ENCODE results near the gene HNF1B. TPM values are rescaled to one million over a fixed set of nuclear protein-coding genes. Genes with fewer than 3 reads are reported as not detected.

HNF1B gene
- polyA plus RNA-seq, 1 of the 3 experiments (the other 2 are of a cell fraction), result not detected

DNA sequence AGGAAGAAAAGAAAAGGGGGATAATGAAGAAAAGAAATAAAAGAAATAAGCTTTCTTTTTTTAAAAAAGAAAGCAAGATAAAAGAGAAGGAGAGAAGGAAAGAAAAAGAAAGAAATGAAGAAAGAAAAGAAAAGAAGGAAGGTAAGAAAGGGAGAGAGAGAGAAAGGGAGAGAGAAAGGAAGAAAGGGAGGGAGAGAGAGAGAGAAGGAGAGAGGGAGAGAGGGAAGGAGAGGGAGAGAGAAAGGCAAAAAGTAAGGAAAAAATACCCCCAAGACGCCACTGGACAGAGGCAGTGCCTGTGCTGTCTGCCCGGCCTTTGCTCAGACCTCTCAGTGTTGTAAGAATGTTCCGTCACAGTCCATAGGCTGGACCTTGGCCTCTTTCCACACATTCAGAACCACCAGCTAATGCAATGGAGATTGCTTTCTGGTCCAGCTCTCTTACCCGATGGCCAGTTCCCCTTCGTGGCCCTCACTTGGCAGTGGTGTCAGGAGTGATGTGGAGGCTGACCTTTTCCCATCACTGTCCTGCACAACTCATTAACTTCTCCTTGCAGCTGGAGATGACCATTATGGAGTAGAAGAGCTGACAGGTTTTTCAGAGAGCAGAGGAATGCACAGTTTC lies 14.3 kb upstream of the HNF1B start:
- no peak for DNase-seq
- Histone ChIP-seq H3K9me3 (no peaks in the 10 kb centered on the region), H2AFZ (ENCODE audit: low read depth) (no peak overlapping the region), H3K4me3 (ENCODE audit: low read depth in 2 of 2, low read length in 1 of 2) (no peak overlapping the region), H3K4me1 (ENCODE audit: control insufficient read depth in 1 of 2, insufficient read depth in 2 of 2, low read depth in 1 of 2, low read length in 1 of 2) (no peaks in the 10 kb centered on the region), H3K4me2 (no peak overlapping the region), H3K79me2 (ENCODE audit: insufficient read depth) (no peaks in the 10 kb centered on the region), H3K9me2 (no peaks in the 10 kb centered on the region), H3K27me3 (ENCODE audit: insufficient read depth) (no peaks in the 10 kb centered on the region), H3K9ac (no peak overlapping the region), H4K20me1 (ENCODE audit: insufficient read depth) (no peaks in the 10 kb centered on the region), H3F3A (replicated peaks; ENCODE audit: insufficient read depth) (no peaks in the 10 kb centered on the region), H3K27ac (ENCODE audit: low read depth in 2 of 2, low read length in 1 of 2) (no peak overlapping the region), H3K36me3 (replicated peaks in 1 of 2; ENCODE audit: control insufficient read depth in 1 of 2, insufficient read depth in 2 of 2, low read length in 1 of 2) (no peaks in the 10 kb centered on the region)
- CTCF ChIA-PET, result interaction anchor here (0.9 kb wide), 1 partner anchor 12 kb away, joined by 3 read pairs; no protein-coding TSS in a partner anchor
- no peak for TF ChIP-seq NRF1 (IDR thresholded peaks at IDR 0.05; ENCODE audit: low read depth, low read length)
- TF ChIP-seq CHD2 (IDR thresholded peaks at IDR 0.05; ENCODE audit: low read length, partially characterized antibody), result no peak
- TF ChIP-seq FOXM1 (IDR thresholded peaks at IDR 0.05; ENCODE audit: low read depth), result no peak
- TF ChIP-seq POLR2AphosphoS5 (IDR thresholded peaks at IDR 0.05; ENCODE audit: low read depth, low read length), result no peak
- TF ChIP-seq RCOR1 (IDR thresholded peaks at IDR 0.05; ENCODE audit: low read length), result no peak
- no peak for TF ChIP-seq TEAD4 (IDR thresholded peaks at IDR 0.05; ENCODE audit: borderline replicate concordance, insufficient read depth)
- TF ChIP-seq, protein P1, sequence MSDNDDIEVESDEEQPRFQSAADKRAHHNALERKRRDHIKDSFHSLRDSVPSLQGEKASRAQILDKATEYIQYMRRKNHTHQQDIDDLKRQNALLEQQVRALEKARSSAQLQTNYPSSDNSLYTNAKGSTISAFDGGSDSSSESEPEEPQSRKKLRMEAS (IDR thresholded peaks at IDR 0.05; ENCODE audit: low read depth), result no peak
- no peak for TF ChIP-seq GATA2 (CRISPR knock-in tag; IDR thresholded peaks at IDR 0.05)
- TF ChIP-seq, protein P2, sequence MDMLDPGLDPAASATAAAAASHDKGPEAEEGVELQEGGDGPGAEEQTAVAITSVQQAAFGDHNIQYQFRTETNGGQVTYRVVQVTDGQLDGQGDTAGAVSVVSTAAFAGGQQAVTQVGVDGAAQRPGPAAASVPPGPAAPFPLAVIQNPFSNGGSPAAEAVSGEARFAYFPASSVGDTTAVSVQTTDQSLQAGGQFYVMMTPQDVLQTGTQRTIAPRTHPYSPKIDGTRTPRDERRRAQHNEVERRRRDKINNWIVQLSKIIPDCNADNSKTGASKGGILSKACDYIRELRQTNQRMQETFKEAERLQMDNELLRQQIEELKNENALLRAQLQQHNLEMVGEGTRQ (IDR thresholded peaks at IDR 0.05; ENCODE audit: borderline replicate concordance, low read depth, low read length), result no peak
- no peak for TF ChIP-seq NFIC (IDR thresholded peaks at IDR 0.05; ENCODE audit: borderline replicate concordance)
- POLR2A ChIA-PET, result no interaction called here
- WGBS (ENCODE audit: low lambda C conversion rate), result 48% methylated on average over 5 of the region's 5 CpGs

DNA sequence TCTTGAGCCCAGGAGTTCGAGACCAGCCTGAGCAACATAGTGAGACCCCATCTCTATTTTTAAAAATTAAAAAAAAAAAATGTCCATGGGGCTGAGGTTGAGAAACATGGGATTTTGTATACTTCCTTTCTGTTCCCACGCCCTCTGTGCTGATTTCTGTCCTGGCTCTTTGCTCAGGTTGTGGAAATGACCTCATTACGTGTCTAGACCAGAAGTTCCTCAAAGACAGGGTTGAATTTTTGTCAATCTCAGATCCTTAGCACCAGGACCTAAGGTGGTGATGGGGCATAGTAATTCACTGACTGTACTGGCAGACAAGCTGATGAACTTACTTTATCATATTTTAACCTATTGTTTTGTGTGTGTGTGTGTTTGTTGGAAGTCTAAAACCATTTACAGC lies 11.2 kb upstream of the HNF1B start:
- CTCF ChIA-PET, result no interaction called here

More for the DNA sequence above, 11.2 kb upstream of the HNF1B start:
- H3K9me2 ChIP-seq, result no peaks in the 10 kb centered on the region
- TF ChIP-seq JUND (IDR thresholded peaks at IDR 0.05), result no peak
- TF ChIP-seq SIN3A (IDR thresholded peaks at IDR 0.05; ENCODE audit: borderline replicate concordance, low read depth, low read length), result no peak
- no peak for TF ChIP-seq MXI1 (IDR thresholded peaks at IDR 0.05; ENCODE audit: low read depth, low read length)
- TF ChIP-seq GABPA (IDR thresholded peaks at IDR 0.05; ENCODE audit: low read depth), result no peak
- TF ChIP-seq RFX5 (IDR thresholded peaks at IDR 0.05; ENCODE audit: low read length), result no peak
- no peak for TF ChIP-seq TEAD4 (IDR thresholded peaks at IDR 0.05; ENCODE audit: borderline replicate concordance, insufficient read depth)
- TF ChIP-seq, protein P1 (IDR thresholded peaks at IDR 0.05; ENCODE audit: low read depth), result no peak
- TF ChIP-seq, protein P2 (IDR thresholded peaks at IDR 0.05; ENCODE audit: borderline replicate concordance, low read depth, low read length), result no peak
- no peak overlapping the region for H2AFZ ChIP-seq (ENCODE audit: low read depth)
- POLR2A ChIA-PET, result no interaction called here
- no peak for DNase-seq
- no peaks in the 10 kb centered on the region for H4K20me1 ChIP-seq (ENCODE audit: insufficient read depth)
- H3K4me3 ChIP-seq (ENCODE audit: low read depth in 2 of 2, low read length in 1 of 2), result no peak overlapping the region
- WGBS (ENCODE audit: low lambda C conversion rate), result 75% methylated on average over 3 of the region's 3 CpGs
- H3K9me3 ChIP-seq, result no peaks in the 10 kb centered on the region
- H3K4me1 ChIP-seq (ENCODE audit: control insufficient read depth in 1 of 2, insufficient read depth in 2 of 2, low read depth in 1 of 2, low read length in 1 of 2), result peaks cover 0 to 13% of the 10 kb centered on the region in 2 experiments; a peak in 1 of 4 replicates
- no peak overlapping the region for H3K9ac ChIP-seq
- no peaks in the 10 kb centered on the region for H3K36me3 ChIP-seq (replicated peaks in 1 of 2; ENCODE audit: control insufficient read depth in 1 of 2, insufficient read depth in 2 of 2, low read length in 1 of 2)
- no peak overlapping the region for H3K27ac ChIP-seq (ENCODE audit: low read depth in 2 of 2, low read length in 1 of 2)
- peaks cover 6% of the 10 kb centered on the region for H3F3A ChIP-seq (replicated peaks; ENCODE audit: insufficient read depth)
- no peaks in the 10 kb centered on the region for H3K27me3 ChIP-seq (ENCODE audit: insufficient read depth)
- H3K4me2 ChIP-seq, result no peak overlapping the region
- no peaks in the 10 kb centered on the region for H3K79me2 ChIP-seq (ENCODE audit: insufficient read depth)

Data from SK-N-SH (cell line).